ENCODE measurements around the gene PARD3B.

Gene PARD3B

DNA sequence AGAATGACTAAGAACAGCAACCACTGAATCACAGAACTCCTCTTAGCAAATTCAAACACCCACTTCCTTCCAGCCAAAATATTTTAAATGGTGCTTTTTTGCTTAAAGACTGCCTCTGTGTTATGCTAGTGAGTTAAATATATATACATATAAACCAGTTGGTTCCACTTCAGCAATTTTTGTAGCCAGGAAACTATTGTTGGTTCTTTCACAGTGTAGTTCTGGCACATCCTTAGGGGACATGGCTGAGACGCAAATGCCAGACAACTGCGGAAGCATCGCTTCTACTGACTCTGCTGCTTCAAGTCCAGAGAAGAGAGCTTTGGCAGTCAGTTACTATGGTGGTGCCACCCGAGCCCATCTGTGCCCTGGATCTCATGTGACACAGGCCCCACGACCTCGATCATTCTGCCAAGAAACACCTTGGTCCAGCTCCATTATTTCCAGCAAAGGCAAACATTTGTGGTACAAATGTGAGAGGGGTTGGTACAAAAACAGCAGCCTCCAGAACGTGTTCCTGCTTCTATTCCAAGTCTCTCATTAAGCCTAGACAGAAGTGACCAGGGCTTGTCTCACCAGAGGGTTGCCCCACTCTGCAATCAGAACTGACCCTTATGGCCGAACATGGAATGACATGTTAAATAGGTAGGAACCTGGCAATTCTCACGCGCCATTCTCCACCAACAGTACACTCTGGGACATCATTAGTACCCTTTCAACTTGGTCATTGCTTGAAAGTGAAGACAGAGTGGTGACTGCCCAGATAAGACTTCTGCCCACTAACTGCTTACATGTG is 1019.3 kb downstream of the PARD3B start:
- TF ChIP-seq, protein P1, sequence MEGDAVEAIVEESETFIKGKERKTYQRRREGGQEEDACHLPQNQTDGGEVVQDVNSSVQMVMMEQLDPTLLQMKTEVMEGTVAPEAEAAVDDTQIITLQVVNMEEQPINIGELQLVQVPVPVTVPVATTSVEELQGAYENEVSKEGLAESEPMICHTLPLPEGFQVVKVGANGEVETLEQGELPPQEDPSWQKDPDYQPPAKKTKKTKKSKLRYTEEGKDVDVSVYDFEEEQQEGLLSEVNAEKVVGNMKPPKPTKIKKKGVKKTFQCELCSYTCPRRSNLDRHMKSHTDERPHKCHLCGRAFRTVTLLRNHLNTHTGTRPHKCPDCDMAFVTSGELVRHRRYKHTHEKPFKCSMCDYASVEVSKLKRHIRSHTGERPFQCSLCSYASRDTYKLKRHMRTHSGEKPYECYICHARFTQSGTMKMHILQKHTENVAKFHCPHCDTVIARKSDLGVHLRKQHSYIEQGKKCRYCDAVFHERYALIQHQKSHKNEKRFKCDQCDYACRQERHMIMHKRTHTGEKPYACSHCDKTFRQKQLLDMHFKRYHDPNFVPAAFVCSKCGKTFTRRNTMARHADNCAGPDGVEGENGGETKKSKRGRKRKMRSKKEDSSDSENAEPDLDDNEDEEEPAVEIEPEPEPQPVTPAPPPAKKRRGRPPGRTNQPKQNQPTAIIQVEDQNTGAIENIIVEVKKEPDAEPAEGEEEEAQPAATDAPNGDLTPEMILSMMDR (IDR thresholded peaks at IDR 0.05; ENCODE audit: insufficient read depth, low read length, poor library complexity, severe bottlenecking) = no peak
- no peak for TF ChIP-seq EZH2phosphoT487 (conservative IDR thresholded peaks at IDR 0.05; ENCODE audit: low read length)
- no peak overlapping the region for H3K27ac ChIP-seq (ENCODE audit: low read depth, low read length)
- H3K4me2 ChIP-seq (ENCODE audit: low read depth, low read length, poor library complexity, severe bottlenecking) = no peak overlapping the region
- H3K4me3 ChIP-seq (ENCODE audit: insufficient read depth, low read length, poor library complexity, severe bottlenecking) = no peak overlapping the region
- peaks cover 3% of the 10 kb centered on the region; the same call in 1 of the 2 replicates for H3K27me3 ChIP-seq (ENCODE audit: low read length)
- H3K36me3 ChIP-seq (ENCODE audit: low read length) = no peaks in the 10 kb centered on the region
- no peak overlapping the region for H3K9ac ChIP-seq (ENCODE audit: low read length)
- H4K20me1 ChIP-seq (ENCODE audit: low read depth, low read length) = no peaks in the 10 kb centered on the region
- no peaks in the 10 kb centered on the region for H3F3A ChIP-seq (ENCODE audit: insufficient read depth)
- no peaks in the 10 kb centered on the region for H3K9me2 ChIP-seq (replicated peaks; ENCODE audit: insufficient read depth, low read length)
- H3K9me3 ChIP-seq (ENCODE audit: insufficient read depth, low read length) = no peaks in the 10 kb centered on the region
- H3K79me2 ChIP-seq (ENCODE audit: insufficient read depth, low read length) = no peaks in the 10 kb centered on the region
- no peak overlapping the region for H2AFZ ChIP-seq (ENCODE audit: low read depth, low read length, severe bottlenecking)

GRCh38 chr2:205565142-205565522 is 1019.9 kb downstream of the PARD3B start:
- H3K36me3 ChIP-seq (ENCODE audit: low read length) = no peaks in the 10 kb centered on the region
- no peak overlapping the region for H3K27ac ChIP-seq (ENCODE audit: low read depth, low read length)
- H3K4me2 ChIP-seq (ENCODE audit: low read depth, low read length, poor library complexity, severe bottlenecking) = no peak overlapping the region
- H3K9me2 ChIP-seq (replicated peaks; ENCODE audit: insufficient read depth, low read length) = no peaks in the 10 kb centered on the region
- peaks cover 3% of the 10 kb centered on the region; the same call in 1 of the 2 replicates for H3K27me3 ChIP-seq (ENCODE audit: low read length)
- no peaks in the 10 kb centered on the region for H4K20me1 ChIP-seq (ENCODE audit: low read depth, low read length)
- TF ChIP-seq, protein P1 (IDR thresholded peaks at IDR 0.05; ENCODE audit: insufficient read depth, low read length, poor library complexity, severe bottlenecking) = no peak
- no peak for TF ChIP-seq EZH2phosphoT487 (conservative IDR thresholded peaks at IDR 0.05; ENCODE audit: low read length)
- H2AFZ ChIP-seq (ENCODE audit: low read depth, low read length, severe bottlenecking) = no peak overlapping the region
- H3K9me3 ChIP-seq (ENCODE audit: insufficient read depth, low read length) = no peaks in the 10 kb centered on the region
- no peak overlapping the region for H3K4me3 ChIP-seq (ENCODE audit: insufficient read depth, low read length, poor library complexity, severe bottlenecking)
- H3F3A ChIP-seq (ENCODE audit: insufficient read depth) = no peaks in the 10 kb centered on the region
- no peaks in the 10 kb centered on the region for H3K79me2 ChIP-seq (ENCODE audit: insufficient read depth, low read length)
- H3K9ac ChIP-seq (ENCODE audit: low read length) = no peak overlapping the region

DNA sequence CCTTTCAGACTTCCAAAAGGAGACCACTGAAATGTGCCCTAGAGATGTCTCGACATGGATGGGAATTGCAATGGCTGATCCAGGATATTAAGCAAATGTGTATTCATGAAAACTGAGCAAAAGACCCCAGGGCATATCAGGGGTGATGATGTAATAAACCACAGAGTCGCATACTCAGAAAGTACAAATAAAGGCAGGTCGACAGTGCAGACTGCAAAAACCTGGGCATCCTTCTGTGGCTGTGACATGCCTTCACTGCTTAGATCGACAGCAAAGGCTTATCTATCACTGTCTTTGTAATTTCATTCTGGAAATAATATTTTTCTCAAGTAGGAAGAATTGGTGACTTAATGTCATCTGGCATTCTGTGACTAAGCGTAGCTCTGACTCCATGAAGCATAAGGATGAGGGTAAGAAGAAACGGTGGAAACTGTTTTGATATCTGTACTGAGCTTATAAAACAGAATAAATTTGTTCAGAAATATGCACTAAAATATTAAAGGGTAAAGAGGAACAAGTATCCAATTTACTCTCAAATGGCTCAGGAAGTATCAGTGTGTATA is 1021.4 kb downstream of the PARD3B start:
- no peaks in the 10 kb centered on the region for H3F3A ChIP-seq (ENCODE audit: insufficient read depth)
- H4K20me1 ChIP-seq (ENCODE audit: low read depth, low read length) = no peaks in the 10 kb centered on the region
- no peaks in the 10 kb centered on the region for H3K79me2 ChIP-seq (ENCODE audit: insufficient read depth, low read length)
- no peaks in the 10 kb centered on the region for H3K9me2 ChIP-seq (replicated peaks; ENCODE audit: insufficient read depth, low read length)
- H3K36me3 ChIP-seq (ENCODE audit: low read length) = no peaks in the 10 kb centered on the region
- peaks cover 3% of the 10 kb centered on the region; the same call in 1 of the 2 replicates for H3K27me3 ChIP-seq (ENCODE audit: low read length)
- no peak overlapping the region for H3K4me2 ChIP-seq (ENCODE audit: low read depth, low read length, poor library complexity, severe bottlenecking)
- H2AFZ ChIP-seq (ENCODE audit: low read depth, low read length, severe bottlenecking) = no peak overlapping the region
- no peak overlapping the region for H3K27ac ChIP-seq (ENCODE audit: low read depth, low read length)
- no peak for TF ChIP-seq EZH2phosphoT487 (conservative IDR thresholded peaks at IDR 0.05; ENCODE audit: low read length)
- H3K9ac ChIP-seq (ENCODE audit: low read length) = no peak overlapping the region
- H3K9me3 ChIP-seq (ENCODE audit: insufficient read depth, low read length) = no peaks in the 10 kb centered on the region
- H3K4me3 ChIP-seq (ENCODE audit: insufficient read depth, low read length, poor library complexity, severe bottlenecking) = no peak overlapping the region

DNA sequence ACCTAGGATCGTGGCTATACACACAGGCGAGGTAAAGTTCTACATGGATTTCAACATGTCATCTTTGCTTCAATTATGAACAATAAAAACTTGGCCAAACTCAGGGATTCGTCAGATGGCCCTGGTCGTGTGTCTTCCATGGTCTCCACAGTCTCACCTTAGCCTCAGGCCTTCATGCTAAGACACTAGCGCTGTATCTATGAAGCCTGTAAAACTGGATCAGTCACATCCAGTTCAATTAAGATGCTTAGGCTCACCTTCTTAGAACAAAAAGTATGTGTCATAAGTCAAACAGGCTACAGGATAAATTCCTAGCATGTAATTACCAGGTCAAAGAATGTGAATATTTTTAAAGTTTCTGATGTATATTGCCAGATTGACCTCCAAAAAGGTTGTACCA is 1023.3 kb downstream of the PARD3B start:
- H3K27ac ChIP-seq (ENCODE audit: low read depth, low read length) = no peak overlapping the region
- H3K9me2 ChIP-seq (replicated peaks; ENCODE audit: insufficient read depth, low read length) = no peaks in the 10 kb centered on the region
- H4K20me1 ChIP-seq (ENCODE audit: low read depth, low read length) = no peaks in the 10 kb centered on the region
- no peaks in the 10 kb centered on the region for H3K79me2 ChIP-seq (ENCODE audit: insufficient read depth, low read length)
- no peak overlapping the region for H3K4me2 ChIP-seq (ENCODE audit: low read depth, low read length, poor library complexity, severe bottlenecking)
- no peak overlapping the region for H2AFZ ChIP-seq (ENCODE audit: low read depth, low read length, severe bottlenecking)
- no peaks in the 10 kb centered on the region for H3F3A ChIP-seq (ENCODE audit: insufficient read depth)
- no peaks in the 10 kb centered on the region for H3K36me3 ChIP-seq (ENCODE audit: low read length)
- no peaks in the 10 kb centered on the region for H3K9me3 ChIP-seq (ENCODE audit: insufficient read depth, low read length)
- no peak for TF ChIP-seq EZH2phosphoT487 (conservative IDR thresholded peaks at IDR 0.05; ENCODE audit: low read length)
- TF ChIP-seq, protein P1 (IDR thresholded peaks at IDR 0.05; ENCODE audit: insufficient read depth, low read length, poor library complexity, severe bottlenecking) = no peak
- no peak overlapping the region for H3K4me3 ChIP-seq (ENCODE audit: insufficient read depth, low read length, poor library complexity, severe bottlenecking)
- no peak overlapping the region for H3K9ac ChIP-seq (ENCODE audit: low read length)
- H3K27me3 ChIP-seq (ENCODE audit: low read length) = no peaks in the 10 kb centered on the region

Data from SU-DHL-6 (cell line).